NCI-H2107 treated with DMSO at 0.1 percent for 48 hours (cell line): ENCODE results near the gene TEX19.
"Not testable (repeated sequence)": the region's sequence is repeated elsewhere in the genome, so short reads cannot be mapped to it uniquely, and the experiment has no call there.

Source experiments
- DNase-seq: peaks from one replicate; lab custom pipeline; 2025; ENCODE audit not compliant: unreplicated experiment; lab: John Stamatoyannopoulos, UW

Gene TEX19

GRCh38 chr17:82334204-82334621, 24.8 kb upstream of the TEX19 start:
- no peak for DNase-seq

GRCh38 chr17:82334622-82335394, 24.2 kb upstream of the TEX19 start:
- no peak for DNase-seq

GRCh38 chr17:82338858-82339633, 20.0 kb upstream of the TEX19 start:
- DNase-seq, result no peak

GRCh38 chr17:82339634-82340580, 19.1 kb upstream of the TEX19 start:
- DNase-seq, result no peak

GRCh38 chr17:82342361-82343079, 16.5 kb upstream of the TEX19 start:
- no peak for DNase-seq

GRCh38 chr17:82343560-82343959, 15.5 kb upstream of the TEX19 start:
- DNase-seq, result no peak

GRCh38 chr17:82344175-82344907, 14.7 kb upstream of the TEX19 start:
- DNase-seq, result no peak

GRCh38 chr17:82345151-82345976, 13.7 kb upstream of the TEX19 start:
- no peak for DNase-seq

GRCh38 chr17:82346342-82347300, 12.4 kb upstream of the TEX19 start:
- DNase-seq, result no peak

- DNase-seq, result not testable (repeated sequence)
Measured at GRCh38 chr17:82347994-82348393, 11.1 kb upstream of the TEX19 start.

- no peak for DNase-seq
Measured at GRCh38 chr17:82348434-82348833, 10.6 kb upstream of the TEX19 start.

GRCh38 chr17:82348866-82349265, 10.2 kb upstream of the TEX19 start:
- DNase-seq, result no peak

GRCh38 chr17:82349287-82349701, 9.8 kb upstream of the TEX19 start:
- no peak for DNase-seq

- no peak for DNase-seq
Measured at GRCh38 chr17:82350182-82351030, 8.6 kb upstream of the TEX19 start.

- no peak for DNase-seq
Measured at GRCh38 chr17:82351254-82351712, 7.8 kb upstream of the TEX19 start.

GRCh38 chr17:82351713-82352488, 7.1 kb upstream of the TEX19 start:
- DNase-seq, result peak; percentile 66
